Neural cell (in vitro differentiated cells): ENCODE results near the gene NFE2.

Experiments used
- CTCF ChIP-seq: fragments of 450-650 bp; IDR thresholded peaks from 2 replicates; pipeline ENCODE4 v1.5.1; 2014; ENCODE audit warnings: antibody characterized with exemption, mild to moderate bottlenecking, moderate library complexity; ENCODE audit not compliant: poor library complexity, severe bottlenecking
- EP300 ChIP-seq: fragments of 450-650 bp; conservative IDR thresholded peaks from 2 replicates; pipeline ENCODE4 v1.6.1; 2014; ENCODE audit warnings: antibody characterized with exemption, mild to moderate bottlenecking, moderate library complexity; ENCODE audit not compliant: poor library complexity, severe bottlenecking
- EZH2 ChIP-seq: fragments of 200-600, 300-800 bp; shearing (Covaris generic), sonication (generic); IDR thresholded peaks from 2 replicates; pipeline ENCODE4 v1.6.1; 2014; ENCODE audit warnings: antibody characterized with exemption, low read length, borderline replicate concordance, mild to moderate bottlenecking; ENCODE audit not compliant: insufficient read depth, poor library complexity, severe bottlenecking
- MXI1 ChIP-seq: fragments of 450-650 bp; conservative IDR thresholded peaks from 2 replicates; pipeline ENCODE4 v1.6.1; 2014; ENCODE audit warnings: antibody characterized with exemption, mild to moderate bottlenecking; ENCODE audit not compliant: poor library complexity, severe bottlenecking
- TAF1 ChIP-seq: IDR thresholded peaks from 2 replicates; pipeline ENCODE4 v1.6.1; 2012; ENCODE audit warnings: low read depth

DNA sequence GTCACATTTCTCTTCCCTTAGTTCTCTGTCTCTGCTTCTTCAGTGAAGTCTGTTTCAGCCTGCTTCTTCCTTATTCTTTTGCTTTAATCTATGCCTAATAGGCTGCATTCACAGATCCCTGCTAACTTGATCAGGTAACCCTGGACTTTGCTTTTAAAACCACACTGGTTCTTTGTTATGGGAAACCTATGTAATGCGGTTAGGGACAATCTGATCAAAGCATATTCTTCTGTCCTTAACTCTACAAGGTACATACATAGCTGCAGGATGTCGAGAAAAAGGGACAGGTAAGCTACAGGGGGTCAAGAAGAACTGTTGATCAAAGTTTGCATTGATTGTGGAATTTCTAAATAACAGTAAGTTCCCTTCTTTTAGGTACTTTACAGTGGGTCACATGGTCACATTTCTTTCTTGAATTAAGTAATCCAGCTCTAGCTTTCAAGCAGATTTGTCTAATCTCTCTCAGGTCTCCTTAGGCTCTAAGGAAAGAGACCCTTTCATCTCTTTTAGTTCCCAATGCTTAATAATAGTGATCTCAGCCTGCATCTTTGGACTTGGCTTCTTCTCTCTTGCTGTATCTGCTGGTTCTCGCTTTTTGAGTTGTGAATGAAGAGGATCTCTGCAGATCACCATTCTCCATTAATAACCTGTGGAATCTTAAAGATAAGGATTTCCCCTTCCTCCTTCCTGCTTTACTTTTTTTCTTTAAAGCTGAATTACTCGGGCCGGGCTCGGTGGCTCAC is 28.0 kb upstream of the NFE2 start:
- TF ChIP-seq CTCF (no peak), EP300 (no peak), EZH2 (no peak), TAF1 (no peak), MXI1 (no peak)
